Natural killer cell (primary cell): ENCODE results near the gene SRD5A3. TPM values are rescaled to one million over a fixed set of nuclear protein-coding genes. Genes with fewer than 3 reads are reported as not detected.

ENCODE experiments used
- ATAC-seq, 3 donors: fragments of 150-1000 bp in 2 of 3; fragments of 200-7000 bp in 1 of 3; cut with Tn5 transposase; 1 replicate in 1 of 3; 2 replicates in 2 of 3; pipeline ENCODE4 v1.10.0; 2021; ENCODE audit warnings: mild to moderate bottlenecking in 2 of 3, moderate library complexity in 2 of 3
- DNase-seq, 2 donors: peaks; one replicate each; pipeline versions ENCODE4 v3.0.0 to v3.0.0-alpha.2; 2013 to 2021; ENCODE audit warnings: mixed read lengths in 1 of 2
- H3K27ac ChIP-seq: one replicate; pipeline ENCODE4 v1.5.1; 2013; ENCODE audit warnings: mild to moderate bottlenecking, low read length
- H3K27me3 ChIP-seq: one replicate; pipeline ENCODE4 v1.6.1; 2013; ENCODE audit warnings: low read length; ENCODE audit not compliant: control insufficient read depth, insufficient read depth
- H3K36me3 ChIP-seq: one replicate; pipeline ENCODE4 v1.6.1; 2013; ENCODE audit warnings: low read length; ENCODE audit not compliant: control insufficient read depth, insufficient read depth
- H3K4me1 ChIP-seq: one replicate; pipeline ENCODE4 v1.6.1; 2013; ENCODE audit warnings: low read length; ENCODE audit not compliant: control insufficient read depth, insufficient read depth
- H3K4me3 ChIP-seq: one replicate; pipeline ENCODE4 v1.5.1; 2013; ENCODE audit warnings: low read length
- H3K9me3 ChIP-seq: one replicate; pipeline ENCODE4 v1.6.1; 2013; ENCODE audit warnings: low read length; ENCODE audit not compliant: control insufficient read depth, insufficient read depth
- H3K27ac Mint-ChIP-seq, 2 donors: one replicate each; pipeline ENCODE4 v1.8.0; 2022; ENCODE audit warnings: mild to moderate bottlenecking in 2 of 2, mixed read lengths in 2 of 2, moderate library complexity in 1 of 2
- H3K27me3 Mint-ChIP-seq, 2 donors: one replicate each; pipeline ENCODE4 v1.8.0; 2022; ENCODE audit warnings: low read depth in 2 of 2, mixed read lengths in 2 of 2
- H3K36me3 Mint-ChIP-seq: one replicate; pipeline ENCODE4 v1.8.0; 2022; ENCODE audit warnings: mixed read lengths
- H3K4me1 Mint-ChIP-seq, 2 donors: one replicate each; pipeline ENCODE4 v1.8.0; 2022; ENCODE audit warnings: mixed read lengths in 2 of 2
- H3K4me3 Mint-ChIP-seq: one replicate; pipeline ENCODE4 v1.8.0; 2022; ENCODE audit warnings: mild to moderate bottlenecking, moderate library complexity, mixed read lengths
- H3K9me3 Mint-ChIP-seq, 2 donors: one replicate each; pipeline ENCODE4 v1.8.0; 2022; ENCODE audit warnings: mixed read lengths in 2 of 2
- WGBS: methylation state at CpG from one replicate; pipeline ENCODE4 v1.1.7; 2013; ENCODE audit warnings: missing lambda C conversion rate; ENCODE audit not compliant: insufficient coverage; 5-methylcytosine and 5-hydroxymethylcytosine counted together
- intact Hi-C: fragments of 100-400 bp; cut with micrococcal nuclease; formaldehyde crosslinking; loops from one replicate; pipeline ENCODE4 v1.14.2; 2022
- total RNA-seq, 4 donors: library from RNA; stranded (reverse); fragments of 120-200 nt in 1 of 4; gene quantifications; one replicate each; pipeline versions ENCODE4 v1.2.3 to v1.2.4, GENCODE V29; 2013 to 2022
- TF ChIP-seq, protein P1 (sequence below): fragments of 200-600 bp; IDR thresholded peaks from one replicate; pipeline ENCODE4 v1.8.0; 2022; ENCODE audit warnings: antibody characterized with exemption

Gene SRD5A3
- total RNA-seq, 3 donors from 2014 or later (not counting 1 experiment from before 2014, with no cell fraction given): 3.5 to 5.6 (median 4.5) TPM

DNA sequence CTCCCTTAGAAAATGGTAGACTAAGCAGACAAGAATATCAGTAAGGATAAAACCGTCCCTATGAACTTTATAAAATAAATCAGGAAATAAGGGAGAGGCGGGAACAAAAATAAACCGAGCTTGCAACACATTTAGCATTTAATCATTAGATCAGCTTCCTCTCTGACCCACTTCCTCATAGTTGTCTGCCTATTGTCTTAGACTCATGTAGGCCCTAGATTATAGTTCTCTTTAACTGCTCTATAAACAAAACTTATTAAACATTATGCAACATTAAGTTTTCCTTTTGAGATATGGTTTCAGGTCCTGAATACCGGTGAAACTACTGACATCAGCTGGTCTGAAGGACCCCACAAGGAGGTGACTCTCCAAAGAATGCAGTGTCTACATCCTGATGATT, 15.8 kb upstream of the SRD5A3 start:
- WGBS: 30% methylated on average over 4 of the region's 4 CpGs
- no peak overlapping the region for H3K4me3 Mint-ChIP-seq

DNA sequence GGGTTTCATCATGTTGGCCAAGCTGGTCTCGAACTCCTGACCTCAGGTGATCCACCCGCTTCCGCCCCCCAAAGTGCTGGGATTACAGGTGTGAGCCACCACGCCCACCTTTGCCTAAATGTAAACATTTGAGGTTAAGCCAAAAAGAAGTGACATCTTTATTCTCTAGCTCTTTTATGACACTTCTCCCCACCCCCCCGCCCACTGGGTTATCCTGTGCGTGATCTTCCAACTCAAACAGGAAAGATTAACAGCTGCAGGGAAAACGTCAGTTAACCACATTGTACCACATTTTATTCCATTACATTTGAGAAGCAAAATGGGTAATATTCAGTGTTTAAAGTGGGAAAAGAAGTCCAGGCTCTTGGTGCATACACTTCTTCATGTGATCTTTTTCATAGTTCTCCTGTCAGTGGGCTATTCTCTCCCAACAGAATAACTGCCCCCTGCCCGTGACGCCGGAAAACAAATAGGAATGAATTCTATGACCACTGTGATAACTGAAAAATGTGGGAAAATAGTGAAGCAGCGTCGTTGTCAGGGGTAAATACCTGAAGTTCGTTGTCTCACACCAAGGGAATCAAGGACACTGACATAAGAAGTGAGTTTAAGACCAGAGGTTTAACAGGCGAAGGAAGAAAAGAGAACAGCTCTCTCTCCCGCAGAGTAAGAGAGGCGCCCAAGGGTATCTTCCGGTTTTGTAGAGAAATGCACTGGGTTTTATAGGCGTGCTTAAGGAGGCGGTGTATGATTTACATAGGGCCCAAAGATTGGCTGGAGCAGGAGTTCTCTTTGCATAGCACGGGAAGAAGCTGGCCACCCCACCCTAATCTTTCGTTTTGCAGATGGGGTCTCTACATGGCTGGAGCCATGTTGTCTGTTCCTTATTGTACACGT, 9.7 kb upstream of the SRD5A3 start:
- H3K4me3 Mint-ChIP-seq: no peak overlapping the region
- H3K27me3 Mint-ChIP-seq: peaks cover 0 to 4% of the 10 kb centered on the region in 2 donors
- Histone ChIP-seq H3K27me3 (no peaks in the 10 kb centered on the region), H3K4me3 (no peak overlapping the region), H3K36me3 (no peaks in the 10 kb centered on the region), H3K27ac (no peak overlapping the region), H3K9me3 (no peaks in the 10 kb centered on the region), H3K4me1 (peaks cover 5% of the 10 kb centered on the region)
- H3K9me3 Mint-ChIP-seq: no peaks in the 10 kb centered on the region
- peaks cover 0 to 6% of the 10 kb centered on the region in 2 donors for H3K4me1 Mint-ChIP-seq
- no peak overlapping the region for H3K27ac Mint-ChIP-seq
- DNase-seq (no peak), ATAC-seq (no peak)
- TF ChIP-seq, protein P1, sequence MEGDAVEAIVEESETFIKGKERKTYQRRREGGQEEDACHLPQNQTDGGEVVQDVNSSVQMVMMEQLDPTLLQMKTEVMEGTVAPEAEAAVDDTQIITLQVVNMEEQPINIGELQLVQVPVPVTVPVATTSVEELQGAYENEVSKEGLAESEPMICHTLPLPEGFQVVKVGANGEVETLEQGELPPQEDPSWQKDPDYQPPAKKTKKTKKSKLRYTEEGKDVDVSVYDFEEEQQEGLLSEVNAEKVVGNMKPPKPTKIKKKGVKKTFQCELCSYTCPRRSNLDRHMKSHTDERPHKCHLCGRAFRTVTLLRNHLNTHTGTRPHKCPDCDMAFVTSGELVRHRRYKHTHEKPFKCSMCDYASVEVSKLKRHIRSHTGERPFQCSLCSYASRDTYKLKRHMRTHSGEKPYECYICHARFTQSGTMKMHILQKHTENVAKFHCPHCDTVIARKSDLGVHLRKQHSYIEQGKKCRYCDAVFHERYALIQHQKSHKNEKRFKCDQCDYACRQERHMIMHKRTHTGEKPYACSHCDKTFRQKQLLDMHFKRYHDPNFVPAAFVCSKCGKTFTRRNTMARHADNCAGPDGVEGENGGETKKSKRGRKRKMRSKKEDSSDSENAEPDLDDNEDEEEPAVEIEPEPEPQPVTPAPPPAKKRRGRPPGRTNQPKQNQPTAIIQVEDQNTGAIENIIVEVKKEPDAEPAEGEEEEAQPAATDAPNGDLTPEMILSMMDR: no peak
- 76% methylated on average over 19 of the region's 22 CpGs for WGBS
- H3K36me3 Mint-ChIP-seq: no peaks in the 10 kb centered on the region
- intact Hi-C loops: no loop called here

More for the DNA sequence above, 15.8 kb upstream of the SRD5A3 start:
- H3K36me3 Mint-ChIP-seq: no peaks in the 10 kb centered on the region
- intact Hi-C loops: no loop called here
- ATAC-seq: peak in 1 of 3 donors; percentile 32
- Histone ChIP-seq H3K27me3 (no peaks in the 10 kb centered on the region), H3K27ac (no peak overlapping the region), H3K4me3 (no peak overlapping the region), H3K36me3 (no peaks in the 10 kb centered on the region), H3K4me1 (no peaks in the 10 kb centered on the region), H3K9me3 (no peaks in the 10 kb centered on the region)
- no peaks in the 10 kb centered on the region for H3K9me3 Mint-ChIP-seq
- DNase-seq: no peak
- TF ChIP-seq, protein P1: no peak
- H3K27me3 Mint-ChIP-seq: no peaks in the 10 kb centered on the region
- no peak overlapping the region for H3K27ac Mint-ChIP-seq
- no peaks in the 10 kb centered on the region for H3K4me1 Mint-ChIP-seq

DNA sequence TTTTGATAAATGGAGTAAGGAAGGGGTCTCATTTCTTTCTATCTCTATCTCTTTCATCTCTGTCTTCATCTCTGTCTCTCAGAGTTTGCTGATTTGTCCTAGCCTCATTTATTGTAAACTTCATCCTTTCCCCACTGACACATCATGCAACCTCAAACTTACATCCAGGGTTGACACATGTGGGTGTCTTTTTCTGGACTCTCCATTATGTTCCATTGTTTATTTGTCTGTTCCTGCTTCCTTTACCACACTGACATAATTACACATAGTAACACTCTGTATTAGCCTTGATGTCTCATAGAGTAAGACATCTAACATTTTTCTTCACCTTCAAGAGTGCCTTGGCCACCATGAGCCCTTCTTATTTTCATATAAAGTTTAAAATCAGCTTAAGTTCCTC, 8.1 kb upstream of the SRD5A3 start:
- no peaks in the 10 kb centered on the region for H3K36me3 ChIP-seq
- no peak for DNase-seq
- H3K27me3 ChIP-seq: no peaks in the 10 kb centered on the region
- Mint-ChIP-seq H3K9me3 (no peaks in the 10 kb centered on the region), H3K36me3 (no peaks in the 10 kb centered on the region), H3K27me3 (peaks cover 0 to 4% of the 10 kb centered on the region in 2 donors), H3K27ac (no peak overlapping the region), H3K4me3 (no peak overlapping the region), H3K4me1 (peaks cover 0 to 6% of the 10 kb centered on the region in 2 donors)
- intact Hi-C loops: no loop called here
- ATAC-seq: no peak
- TF ChIP-seq, protein P1: no peak
- no peak overlapping the region for H3K27ac ChIP-seq
- no peak overlapping the region for H3K4me3 ChIP-seq
- H3K9me3 ChIP-seq: no peaks in the 10 kb centered on the region
- peaks cover 5% of the 10 kb centered on the region for H3K4me1 ChIP-seq
